GM18498 (cell line): ENCODE results near the gene GGA1.
"Not testable (repeated sequence)": the region's sequence is repeated elsewhere in the genome, so short reads cannot be mapped to it uniquely, and the experiment has no call there.

Source experiments
- ATAC-seq: cut with Tn5 transposase; IDR thresholded peaks from one replicate; pipeline ENCODE4 v1.9.1; 2021; ENCODE audit warnings: mild to moderate bottlenecking, moderate library complexity; ENCODE audit not compliant: unreplicated experiment

Gene GGA1

GRCh38 chr22:37607010-37607934 is 1.4 kb upstream of the GGA1 start:
- peak; percentile 29 for ATAC-seq

GRCh38 chr22:37607935-37608476 is 628 bp upstream of the GGA1 start:
- ATAC-seq: no peak

GRCh38 chr22:37609240-37610152 is 862 bp downstream of the GGA1 start:
- ATAC-seq: no peak

GRCh38 chr22:37610153-37610475 is 1.5 kb downstream of the GGA1 start:
- not testable (repeated sequence) for ATAC-seq

- ATAC-seq: no peak
Observed at GRCh38 chr22:37610480-37611129, 2.0 kb downstream of the GGA1 start.

GRCh38 chr22:37611207-37611606 is 2.6 kb downstream of the GGA1 start:
- no peak for ATAC-seq

GRCh38 chr22:37616201-37617083 is 7.8 kb downstream of the GGA1 start:
- ATAC-seq: no peak

GRCh38 chr22:37617431-37617830 is 8.8 kb downstream of the GGA1 start:
- no peak for ATAC-seq

- no peak for ATAC-seq
Observed at GRCh38 chr22:37618072-37618656, 9.5 kb downstream of the GGA1 start.

GRCh38 chr22:37618674-37619073 is 10.0 kb downstream of the GGA1 start:
- no peak for ATAC-seq

GRCh38 chr22:37619991-37620390 is 11.4 kb downstream of the GGA1 start:
- no peak for ATAC-seq

- no peak for ATAC-seq
Observed at GRCh38 chr22:37621352-37621860, 12.8 kb downstream of the GGA1 start.

GRCh38 chr22:37623075-37624016 is 14.7 kb downstream of the GGA1 start:
- ATAC-seq: no peak

- no peak for ATAC-seq
Observed at GRCh38 chr22:37624017-37624365, 15.4 kb downstream of the GGA1 start.

GRCh38 chr22:37624876-37625275 is 16.2 kb downstream of the GGA1 start:
- ATAC-seq: no peak

GRCh38 chr22:37625737-37626136 is 17.1 kb downstream of the GGA1 start:
- no peak for ATAC-seq

- no peak for ATAC-seq
Observed at GRCh38 chr22:37626144-37626543, 17.5 kb downstream of the GGA1 start.

GRCh38 chr22:37626556-37627075 is 18.0 kb downstream of the GGA1 start:
- no peak for ATAC-seq
